Thyroid gland (tissue), 4 donors: ENCODE measurements around the gene CISD3. TPM values are rescaled to one million over a fixed set of nuclear protein-coding genes. Genes with fewer than 3 reads are reported as not detected.

Experiments used
- DNase-seq, 2 donors: peaks; one replicate each; pipeline ENCODE4 v3.0.0-alpha.2; 2019
- H3K27ac ChIP-seq, 3 donors: fragments of 200-600 bp; sonication (generic); 1 replicate in 2 of 3; 2 replicates in 1 of 3; pipeline ENCODE4 v1.5.1; 2016 to 2019; ENCODE audit warnings: mild to moderate bottlenecking in 1 of 3, moderate library complexity in 1 of 3
- H3K27me3 ChIP-seq: fragments of 200-600 bp; sonication (generic); one replicate; pipeline ENCODE4 v1.5.1; 2019
- H3K36me3 ChIP-seq, 2 donors: fragments of 200-600 bp; sonication (generic); one replicate each; pipeline ENCODE4 v1.5.1; 2016 to 2019
- H3K4me1 ChIP-seq, 2 donors: fragments of 200-600 bp; sonication (generic); one replicate each; pipeline ENCODE4 v1.5.1; 2017 to 2019
- H3K4me3 ChIP-seq, 3 donors: fragments of 200-600 bp; sonication (generic); replicated peaks in 1 of 3; 1 replicate in 2 of 3; 2 replicates in 1 of 3; pipeline ENCODE4 v1.5.1; 2016; ENCODE audit warnings: mild to moderate bottlenecking in 1 of 3
- H3K9me3 ChIP-seq: fragments of 200-600 bp; sonication (generic); one replicate; pipeline ENCODE4 v1.5.1; 2017
- CTCF ChIP-seq, 6 experiments: fragments of 200-600 bp in 3 of 6; fragments of 450-650 bp in 3 of 6; sonication (generic) in 3 of 6; IDR thresholded peaks; one replicate each; pipeline ENCODE4 v1.5.1; 2016 to 2019; ENCODE audit warnings: antibody characterized with exemption in 6 of 6, mild to moderate bottlenecking in 2 of 6, inconsistent platforms in 1 of 6, moderate library complexity in 1 of 6
- POLR2A ChIP-seq, 2 donors: fragments of 450-650 bp; IDR thresholded peaks; one replicate each; pipeline ENCODE4 v1.6.1; 2017; ENCODE audit warnings: antibody characterized with exemption in 2 of 2, mild to moderate bottlenecking in 2 of 2, moderate library complexity in 1 of 2
- WGBS, 2 donors: methylation state at CpG; one replicate each; pipeline ENCODE4 v1.1.5; 2017; 5-methylcytosine and 5-hydroxymethylcytosine counted together
- intact Hi-C: fragments of 100-400 bp; cut with DNase I; formaldehyde crosslinking; loops from one replicate; pipeline ENCODE4 v1.15.1; 2023
- total RNA-seq, 4 donors: library from RNA; depleted of rRNA; stranded (reverse); fragments of >200 nt; gene quantifications; one replicate each; pipeline ENCODE4 v1.2.3, GENCODE V29; 2016

Gene CISD3
- total RNA-seq, 4 donors from 2014 or later: 12.4 to 29.0 (median 18.2) TPM

- whole genome bisulfite sequencing, 2 donors: 89 to 91% methylated on average over 5 of the region's 5 CpGs
- Histone ChIP-seq H3K4me1 (peaks cover 24 to 26% of the 10 kb centered on the region in 2 donors), H3K36me3 (peaks cover 9 to 13% of the 10 kb centered on the region in 2 donors), H3K27ac (no peak overlapping the region), H3K9me3 (no peaks in the 10 kb centered on the region), H3K4me3 (no peak overlapping the region), H3K27me3 (no peaks in the 10 kb centered on the region)
- intact Hi-C loops: no loop called here
- TF ChIP-seq CTCF (IDR thresholded peaks at IDR 0.05): no peak
- no peak for TF ChIP-seq POLR2A (IDR thresholded peaks at IDR 0.05)
- DNase-seq: no peak
Observed at GRCh38 chr17:38727736-38728135, 2.4 kb upstream of the CISD3 start.

DNA sequence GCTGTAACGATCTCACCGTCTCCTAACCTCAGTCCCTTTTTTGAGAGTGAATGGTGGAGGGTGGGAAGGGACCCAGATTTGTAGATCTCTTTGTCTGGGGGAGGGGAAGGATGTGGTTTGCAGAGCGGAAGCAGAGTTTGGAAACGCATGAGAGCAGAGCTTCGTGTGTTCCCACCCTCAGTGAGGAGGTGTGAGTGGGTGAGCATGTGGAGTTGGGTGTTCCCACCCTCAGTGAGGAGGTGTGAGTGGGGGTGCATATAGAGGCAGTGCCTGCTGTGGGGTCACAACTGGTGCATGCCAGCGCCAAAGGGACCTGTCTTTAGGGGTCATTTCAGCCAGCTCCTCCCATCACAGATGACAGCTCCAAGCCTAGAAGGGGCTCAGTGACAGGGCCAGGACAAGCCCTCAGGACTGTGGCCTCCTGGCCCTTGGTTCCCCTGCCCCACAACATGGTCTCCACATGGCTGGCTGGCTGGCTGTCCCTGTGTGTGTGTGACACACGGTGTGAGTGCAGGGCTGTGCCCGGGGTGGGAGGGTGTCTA, 1.8 kb upstream of the CISD3 start:
- Histone ChIP-seq H3K27me3 (no peaks in the 10 kb centered on the region), H3K36me3 (peaks cover 10 to 13% of the 10 kb centered on the region in 2 donors), H3K9me3 (no peaks in the 10 kb centered on the region), H3K4me1 (peaks cover 30 to 33% of the 10 kb centered on the region in 2 donors), H3K4me3 (no peak overlapping the region), H3K27ac (no peak overlapping the region)
- WGBS, 2 donors: 82 to 84% methylated on average over 6 to 7 of the region's 8 CpGs
- peak in 1 of 2 donors; percentile 23 for DNase-seq
- intact Hi-C loops: no loop called here
- no peak for TF ChIP-seq POLR2A (IDR thresholded peaks at IDR 0.05)
- TF ChIP-seq CTCF (IDR thresholded peaks at IDR 0.05): no peak

DNA sequence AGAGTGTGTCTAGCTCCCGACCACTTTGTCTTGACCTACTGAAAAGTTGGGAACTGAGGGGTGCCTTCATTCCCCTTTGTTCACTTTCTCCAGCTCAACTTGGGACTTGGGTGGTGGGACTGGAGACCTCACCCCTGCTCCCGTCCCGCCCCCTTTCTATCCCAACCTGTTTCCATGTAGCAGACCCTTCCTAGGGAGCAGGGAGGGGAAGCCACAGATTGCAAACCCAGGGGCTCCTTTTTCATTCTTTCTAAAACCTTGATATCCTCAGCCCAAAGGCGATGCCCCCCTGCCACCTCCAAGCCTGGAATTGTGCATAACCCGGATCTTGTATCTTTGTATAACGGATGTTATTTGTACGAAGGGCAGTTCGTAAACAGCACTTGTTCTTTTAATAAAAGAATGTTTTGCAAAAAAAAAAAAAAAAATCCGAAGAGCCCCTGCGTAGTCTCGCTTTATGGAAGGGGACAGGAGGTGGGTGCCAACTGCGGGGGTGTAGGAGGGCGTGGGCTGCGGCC, 714 bp upstream of the CISD3 start:
- H3K27me3 ChIP-seq: no peaks in the 10 kb centered on the region
- WGBS, 2 donors: 29 to 35% methylated on average over 14 of the region's 14 CpGs
- no peaks in the 10 kb centered on the region for H3K9me3 ChIP-seq
- H3K27ac ChIP-seq: peak overlapping the region; percentile 86 to 92 (median 89)
- H3K4me1 ChIP-seq: peaks cover 30 to 34% of the 10 kb centered on the region in 2 donors
- DNase-seq: no peak
- intact Hi-C loops: no loop called here
- TF ChIP-seq CTCF (IDR thresholded peaks at IDR 0.05) (no peak), POLR2A (IDR thresholded peaks at IDR 0.05) (no peak)
- H3K4me3 ChIP-seq: peak overlapping the region in 2 of 3 donors; percentile 41
- peaks cover 11 to 12% of the 10 kb centered on the region in 2 donors for H3K36me3 ChIP-seq

GRCh38 chr17:38730526-38731379, 612 bp downstream of the CISD3 start:
- Histone ChIP-seq H3K27ac (peak overlapping the region; percentile 62 to 92 (median 84)), H3K36me3 (peaks cover 0 to 5% of the 10 kb centered on the region in 2 donors), H3K9me3 (no peaks in the 10 kb centered on the region), H3K4me3 (peak overlapping the region; percentile 12 to 76 (median 42)), H3K27me3 (no peaks in the 10 kb centered on the region), H3K4me1 (peaks cover 35 to 43% of the 10 kb centered on the region in 2 donors)
- 10 to 14% methylated on average over 24 to 25 of the region's 27 CpGs for WGBS, 2 donors
- intact Hi-C loops: loop anchor here (10.0 kb wide), 1 partner anchor 126 kb away; the partner anchor contains the start of gene SRCIN1
- peak; percentile 97 to 98 for DNase-seq
- TF ChIP-seq CTCF (IDR thresholded peaks at IDR 0.05): no peak
- peak in 1 of 2 donors; percentile 43 for TF ChIP-seq POLR2A (IDR thresholded peaks at IDR 0.05)
